Right lobe of liver (tissue), 6 donors: ENCODE measurements around the gene B3GAT1. TPM values are rescaled to one million over a fixed set of nuclear protein-coding genes. Genes with fewer than 3 reads are reported as not detected.

Experiments used
- ATAC-seq, 4 donors: fragments of 200-7000 bp; cut with Tn5 transposase; one replicate each; pipeline ENCODE4 v1.9.1; 2020; ENCODE audit warnings: mild to moderate bottlenecking in 4 of 4, moderate library complexity in 4 of 4
- DNase-seq, 3 donors: peaks; one replicate each; pipeline ENCODE4 v3.0.0-alpha.2; 2020
- H3K27ac ChIP-seq, 3 donors: fragments of 200-600 bp; one replicate each; pipeline ENCODE4 v1.8.0; 2022
- H3K27me3 ChIP-seq, 2 donors: fragments of 200-600 bp; one replicate each; pipeline ENCODE4 v1.8.0; 2022
- H3K36me3 ChIP-seq, 4 donors: fragments of 200-600 bp; sonication (generic) in 1 of 4; one replicate each; pipeline versions ENCODE4 v1.5.1 to v1.8.0; 2017 to 2022; ENCODE audit warnings: control low read depth in 1 of 4
- H3K4me1 ChIP-seq, 4 donors: fragments of 200-600 bp; sonication (generic) in 1 of 4; one replicate each; pipeline versions ENCODE4 v1.5.1 to v1.8.0; 2017 to 2022; ENCODE audit warnings: control low read depth in 1 of 4
- H3K4me3 ChIP-seq, 3 donors: fragments of 200-600 bp; one replicate each; pipeline ENCODE4 v1.8.0; 2022
- H3K9me3 ChIP-seq, 4 donors: fragments of 200-600 bp; sonication (generic) in 1 of 4; one replicate each; pipeline versions ENCODE4 v1.5.1 to v1.8.0; 2017 to 2022; ENCODE audit warnings: control low read depth in 1 of 4
- POLR2A ChIP-seq: fragments of 450-650 bp; IDR thresholded peaks from one replicate; pipeline ENCODE4 v1.6.1; 2017; ENCODE audit warnings: antibody characterized with exemption, mild to moderate bottlenecking
- WGBS: methylation state at CpG from one replicate; pipeline ENCODE4 v1.1.6; 2018; ENCODE audit warnings: low coverage, low lambda C conversion rate; ENCODE audit not compliant: insufficient coverage; ENCODE audit errors: missing lambda C conversion rate; 5-methylcytosine and 5-hydroxymethylcytosine counted together
- intact Hi-C, 2 donors: fragments of 100-400 bp; cut with DNase I; formaldehyde crosslinking; loops; one replicate each; pipeline versions ENCODE4 v1.11.2 to v1.14.1; 2022
- total RNA-seq, 6 experiments: library from RNA; depleted of rRNA in 2 of 6; stranded (reverse); fragments of >200 nt in 2 of 6; fragmentation: NEBNext Ultra II Directional in 3 of 6; extraction: Animal tissue kit (Norgen Biotek cat#: 25700) in 3 of 6; gene quantifications; one replicate each; pipeline versions ENCODE4 v1.1.0 to v1.2.4, GENCODE V29; 2016 to 2023
- TF ChIP-seq, protein P1 (sequence below), 4 donors: fragments of 200-600 bp in 3 of 4; fragments of 450-650 bp in 1 of 4; IDR thresholded peaks; one replicate each; pipeline versions ENCODE4 v1.5.1 to v1.8.0; 2016 to 2022; ENCODE audit warnings: antibody characterized with exemption in 4 of 4, mild to moderate bottlenecking in 2 of 4
- donor health status: DM: no; HTN: yes; CAD: no.
- donor health status: DM: no; HTN: no; CAD: no.
- donor health status: DM: no; HTN: no; CAD: no.
- donor health status: DM: no; HTN: yes; CAD: no.
- donor health status: DM: no; HTN: yes; CAD: no.

The B3GAT1 gene
- total RNA-seq, 6 experiments from 2014 or later = 0.76 to 8.8 (median 5.1) TPM

DNA sequence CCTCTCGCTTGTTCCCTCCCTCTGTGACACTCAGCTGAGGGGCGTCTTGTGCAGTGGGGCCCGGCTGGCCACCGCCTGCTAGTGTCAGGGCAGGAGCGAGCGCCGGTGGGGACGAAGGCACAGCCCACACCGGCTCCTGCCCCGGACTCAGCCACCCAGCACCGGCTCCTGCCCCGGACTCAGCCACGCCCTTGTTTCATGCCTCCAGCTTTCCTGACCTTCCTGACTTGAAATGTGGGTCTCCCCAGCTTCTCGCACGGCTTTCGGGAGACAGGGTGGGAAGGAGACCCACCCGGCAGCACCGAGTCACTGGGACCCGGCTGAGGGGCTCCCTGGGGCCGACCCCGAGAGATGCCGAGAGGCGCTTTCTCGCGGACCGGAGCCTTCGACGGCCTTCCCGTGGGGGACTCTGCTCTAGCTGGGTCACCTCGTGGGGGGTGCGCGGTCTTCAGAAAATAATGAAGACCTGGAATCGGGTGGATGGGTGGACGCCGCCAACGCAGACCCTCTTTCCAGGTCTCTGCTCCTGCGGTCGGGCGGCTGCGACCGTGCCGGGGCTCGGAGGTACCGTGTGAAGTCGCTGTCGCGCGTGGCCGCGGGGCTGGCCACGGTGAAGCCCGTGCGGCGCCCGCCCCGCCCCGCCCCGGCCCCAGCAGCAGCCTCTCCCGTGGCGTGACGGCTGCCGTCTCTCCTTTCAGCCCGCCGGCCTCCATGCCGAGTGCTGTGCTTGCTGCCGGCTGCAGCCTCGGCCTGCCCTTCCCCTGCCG, 70.1 kb downstream of the B3GAT1 start:
- H3K4me1 ChIP-seq = no peaks in the 10 kb centered on the region
- intact Hi-C loops = no loop called here
- H3K36me3 ChIP-seq = no peaks in the 10 kb centered on the region
- no peaks in the 10 kb centered on the region for H3K9me3 ChIP-seq
- DNase-seq (no peak), ATAC-seq (no peak)
- no peak overlapping the region for H3K27ac ChIP-seq
- WGBS = 83% methylated on average over 4 of the region's 68 CpGs
- H3K4me3 ChIP-seq = no peak overlapping the region
- no peaks in the 10 kb centered on the region for H3K27me3 ChIP-seq
- TF ChIP-seq, protein P1, sequence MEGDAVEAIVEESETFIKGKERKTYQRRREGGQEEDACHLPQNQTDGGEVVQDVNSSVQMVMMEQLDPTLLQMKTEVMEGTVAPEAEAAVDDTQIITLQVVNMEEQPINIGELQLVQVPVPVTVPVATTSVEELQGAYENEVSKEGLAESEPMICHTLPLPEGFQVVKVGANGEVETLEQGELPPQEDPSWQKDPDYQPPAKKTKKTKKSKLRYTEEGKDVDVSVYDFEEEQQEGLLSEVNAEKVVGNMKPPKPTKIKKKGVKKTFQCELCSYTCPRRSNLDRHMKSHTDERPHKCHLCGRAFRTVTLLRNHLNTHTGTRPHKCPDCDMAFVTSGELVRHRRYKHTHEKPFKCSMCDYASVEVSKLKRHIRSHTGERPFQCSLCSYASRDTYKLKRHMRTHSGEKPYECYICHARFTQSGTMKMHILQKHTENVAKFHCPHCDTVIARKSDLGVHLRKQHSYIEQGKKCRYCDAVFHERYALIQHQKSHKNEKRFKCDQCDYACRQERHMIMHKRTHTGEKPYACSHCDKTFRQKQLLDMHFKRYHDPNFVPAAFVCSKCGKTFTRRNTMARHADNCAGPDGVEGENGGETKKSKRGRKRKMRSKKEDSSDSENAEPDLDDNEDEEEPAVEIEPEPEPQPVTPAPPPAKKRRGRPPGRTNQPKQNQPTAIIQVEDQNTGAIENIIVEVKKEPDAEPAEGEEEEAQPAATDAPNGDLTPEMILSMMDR (IDR thresholded peaks at IDR 0.05) = no peak
- TF ChIP-seq POLR2A = no peak

DNA sequence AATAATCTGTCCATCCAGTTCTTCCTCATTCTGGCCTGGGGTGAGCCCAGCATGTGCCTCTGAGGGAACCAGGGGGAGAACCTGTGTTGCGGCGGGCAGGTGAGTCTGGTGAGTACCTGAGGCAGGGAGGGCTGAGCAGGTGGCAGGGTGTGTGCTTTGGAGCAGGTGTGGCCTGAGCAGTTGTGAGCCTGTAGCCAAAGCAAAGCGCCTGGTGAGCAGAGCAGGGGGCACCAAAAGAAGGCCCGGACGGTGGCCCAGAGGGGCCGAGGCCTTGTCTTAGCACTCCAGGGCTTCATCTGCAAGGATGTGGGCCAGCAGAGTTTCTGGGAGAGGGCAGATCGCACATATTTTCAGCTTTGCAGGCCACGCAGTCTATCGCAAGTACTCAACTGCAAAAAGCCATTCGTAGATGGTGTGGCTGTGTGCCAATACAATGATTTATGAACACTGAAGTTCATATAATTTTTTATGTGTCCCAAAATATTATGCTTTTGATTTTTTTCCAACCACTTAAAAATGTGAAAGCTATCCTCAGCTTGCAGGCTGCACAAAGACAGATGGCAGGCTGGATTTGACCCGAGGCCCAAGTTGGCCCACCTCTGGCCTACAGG, 71.6 kb downstream of the B3GAT1 start:
- 82% methylated on average over 4 of the region's 11 CpGs for WGBS
- intact Hi-C loops = no loop called here
- no peak overlapping the region for H3K27ac ChIP-seq

DNA sequence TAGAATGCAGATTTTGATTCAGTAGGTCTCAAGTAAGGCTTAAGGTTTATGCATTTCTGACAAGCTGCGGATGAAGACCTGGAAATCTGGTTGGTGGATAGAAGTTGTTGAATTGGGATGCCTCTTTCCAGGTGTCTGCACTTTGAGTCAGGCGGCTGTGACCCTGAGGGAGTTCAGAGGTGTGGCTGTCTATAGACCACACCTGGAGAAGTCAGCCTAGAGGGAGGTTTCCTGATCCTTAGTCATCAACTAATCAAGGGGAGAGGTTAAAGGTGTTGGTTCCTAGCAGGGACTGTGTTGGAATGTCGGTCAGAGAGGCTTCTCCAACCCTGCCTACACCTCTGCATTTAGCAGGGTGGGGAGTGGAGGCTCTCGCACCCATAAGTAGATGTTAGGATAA, 72.3 kb downstream of the B3GAT1 start:
- WGBS = 100% methylated on average over 1 of the region's 4 CpGs
- Histone ChIP-seq H3K4me1 (no peaks in the 10 kb centered on the region), H3K9me3 (no peaks in the 10 kb centered on the region), H3K4me3 (no peak overlapping the region), H3K27me3 (no peaks in the 10 kb centered on the region), H3K27ac (no peak overlapping the region), H3K36me3 (no peaks in the 10 kb centered on the region)
- DNase-seq = no peak
- ATAC-seq = no peak
- TF ChIP-seq, protein P1 (IDR thresholded peaks at IDR 0.05) = no peak
- no peak for TF ChIP-seq POLR2A
- intact Hi-C loops = no loop called here

More for the DNA sequence above, 71.6 kb downstream of the B3GAT1 start:
- TF ChIP-seq, protein P1 (IDR thresholded peaks at IDR 0.05) = no peak
- no peak for TF ChIP-seq POLR2A
- H3K36me3 ChIP-seq = no peaks in the 10 kb centered on the region
- H3K27me3 ChIP-seq = no peaks in the 10 kb centered on the region
- no peak overlapping the region for H3K4me3 ChIP-seq
- DNase-seq = no peak
- no peak for ATAC-seq
- no peaks in the 10 kb centered on the region for H3K9me3 ChIP-seq
- no peaks in the 10 kb centered on the region for H3K4me1 ChIP-seq

DNA sequence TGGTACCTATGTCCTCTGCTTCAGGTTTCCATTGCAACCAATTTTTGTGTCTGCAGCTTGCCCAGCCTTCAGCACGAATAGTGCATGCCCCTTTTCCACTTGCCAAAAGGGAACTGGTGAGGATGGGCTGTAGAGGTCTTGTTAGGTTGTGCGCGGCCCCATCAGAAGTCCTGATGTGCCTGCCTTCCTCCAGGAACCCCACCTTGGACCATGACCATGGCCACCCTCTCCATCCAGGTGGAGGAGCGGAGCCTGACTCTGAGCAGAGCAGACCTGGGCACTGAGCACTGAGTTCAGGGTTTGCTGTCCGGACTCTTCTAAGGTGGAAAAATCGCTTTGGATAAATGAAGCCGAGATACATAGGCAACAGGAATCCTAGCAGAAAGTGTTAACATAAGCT, 73.4 kb downstream of the B3GAT1 start:
- Histone ChIP-seq H3K9me3 (no peaks in the 10 kb centered on the region), H3K4me3 (no peak overlapping the region), H3K36me3 (no peaks in the 10 kb centered on the region), H3K4me1 (no peaks in the 10 kb centered on the region), H3K27ac (no peak overlapping the region), H3K27me3 (no peaks in the 10 kb centered on the region)
- ATAC-seq = no peak
- WGBS = 81% methylated on average over 7 of the region's 7 CpGs
- TF ChIP-seq, protein P1 (IDR thresholded peaks at IDR 0.05) = no peak
- TF ChIP-seq POLR2A = no peak
- no peak for DNase-seq
- intact Hi-C loops = no loop called here
